ENCODE results near the gene CYREN. TPM values are rescaled to one million over a fixed set of nuclear protein-coding genes. Genes with fewer than 3 reads are reported as not detected.

Gene CYREN
- total RNA-seq, 1 donor from 2014 or later: 44.4 TPM

GRCh38 chr7:135206941-135207391 is 36.5 kb upstream of the CYREN start:
- TF ChIP-seq, protein P1, sequence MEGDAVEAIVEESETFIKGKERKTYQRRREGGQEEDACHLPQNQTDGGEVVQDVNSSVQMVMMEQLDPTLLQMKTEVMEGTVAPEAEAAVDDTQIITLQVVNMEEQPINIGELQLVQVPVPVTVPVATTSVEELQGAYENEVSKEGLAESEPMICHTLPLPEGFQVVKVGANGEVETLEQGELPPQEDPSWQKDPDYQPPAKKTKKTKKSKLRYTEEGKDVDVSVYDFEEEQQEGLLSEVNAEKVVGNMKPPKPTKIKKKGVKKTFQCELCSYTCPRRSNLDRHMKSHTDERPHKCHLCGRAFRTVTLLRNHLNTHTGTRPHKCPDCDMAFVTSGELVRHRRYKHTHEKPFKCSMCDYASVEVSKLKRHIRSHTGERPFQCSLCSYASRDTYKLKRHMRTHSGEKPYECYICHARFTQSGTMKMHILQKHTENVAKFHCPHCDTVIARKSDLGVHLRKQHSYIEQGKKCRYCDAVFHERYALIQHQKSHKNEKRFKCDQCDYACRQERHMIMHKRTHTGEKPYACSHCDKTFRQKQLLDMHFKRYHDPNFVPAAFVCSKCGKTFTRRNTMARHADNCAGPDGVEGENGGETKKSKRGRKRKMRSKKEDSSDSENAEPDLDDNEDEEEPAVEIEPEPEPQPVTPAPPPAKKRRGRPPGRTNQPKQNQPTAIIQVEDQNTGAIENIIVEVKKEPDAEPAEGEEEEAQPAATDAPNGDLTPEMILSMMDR (IDR thresholded peaks at IDR 0.05; ENCODE audit: unreplicated experiment): no peak
- Mint-ChIP-seq H3K4me3 (no peak overlapping the region), H3K36me3 (peaks cover 8% of the 10 kb centered on the region), H3K27me3 (ENCODE audit: low read depth) (no peaks in the 10 kb centered on the region), H3K27ac (no peak overlapping the region), H3K4me1 (peaks cover 10% of the 10 kb centered on the region), H3K9me3 (no peaks in the 10 kb centered on the region)
- no peak for DNase-seq (ENCODE audit: low spot score in 2 of 2, unreplicated experiment in 2 of 2)

DNA sequence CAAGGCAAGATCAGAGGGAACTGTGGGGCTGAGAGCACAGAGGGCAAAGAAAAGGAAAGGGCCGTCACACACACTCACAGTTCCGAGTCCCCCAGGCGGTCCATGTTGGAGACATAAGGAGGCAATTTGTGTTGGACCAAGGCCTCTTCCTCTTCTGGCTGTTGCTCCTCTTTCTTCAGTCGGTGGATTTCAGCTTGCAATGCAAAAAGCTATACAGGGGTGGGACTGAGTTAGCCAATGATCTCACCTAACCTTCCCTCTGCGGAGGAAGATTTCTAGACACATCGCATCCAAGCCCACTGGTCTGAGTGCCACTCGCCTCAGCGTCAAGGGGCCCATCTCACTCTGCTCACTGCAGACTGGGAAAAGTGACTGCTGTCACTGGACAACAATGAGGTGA is 35.3 kb upstream of the CYREN start:
- TF ChIP-seq, protein P1 (IDR thresholded peaks at IDR 0.05; ENCODE audit: unreplicated experiment): no peak
- no peaks in the 10 kb centered on the region for H3K27me3 Mint-ChIP-seq (ENCODE audit: low read depth)
- no peaks in the 10 kb centered on the region for H3K9me3 Mint-ChIP-seq
- peaks cover 10% of the 10 kb centered on the region for H3K36me3 Mint-ChIP-seq
- peaks cover 8% of the 10 kb centered on the region for H3K4me1 Mint-ChIP-seq
- no peak for DNase-seq (ENCODE audit: low spot score in 2 of 2, unreplicated experiment in 2 of 2)
- H3K4me3 Mint-ChIP-seq: no peak overlapping the region
- H3K27ac Mint-ChIP-seq: no peak overlapping the region

DNA sequence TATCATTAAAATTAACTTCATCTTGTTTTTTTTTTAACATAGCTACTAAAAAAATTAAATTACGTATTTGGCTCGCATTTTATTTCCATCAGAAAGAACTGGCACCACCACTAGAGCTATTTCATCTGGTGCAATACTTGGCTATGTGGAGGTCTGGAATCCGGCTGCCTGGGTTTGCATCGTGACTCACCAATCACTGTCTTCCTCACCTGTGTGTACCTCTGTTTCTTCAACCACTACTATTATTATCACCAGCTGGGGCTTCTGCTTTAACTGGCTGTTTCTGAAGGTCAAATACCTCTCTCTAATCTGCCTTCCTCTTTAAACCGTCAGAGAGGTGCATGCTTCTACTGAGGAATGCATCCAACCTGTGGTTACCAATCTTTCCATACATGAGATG is 34.4 kb upstream of the CYREN start:
- no peaks in the 10 kb centered on the region for H3K9me3 Mint-ChIP-seq
- TF ChIP-seq, protein P1 (IDR thresholded peaks at IDR 0.05; ENCODE audit: unreplicated experiment): no peak
- H3K36me3 Mint-ChIP-seq: peaks cover 10% of the 10 kb centered on the region
- peaks cover 8% of the 10 kb centered on the region for H3K4me1 Mint-ChIP-seq
- no peak overlapping the region for H3K4me3 Mint-ChIP-seq
- no peak for DNase-seq (ENCODE audit: low spot score in 2 of 2, unreplicated experiment in 2 of 2)
- H3K27ac Mint-ChIP-seq: no peak overlapping the region
- no peaks in the 10 kb centered on the region for H3K27me3 Mint-ChIP-seq (ENCODE audit: low read depth)

DNA sequence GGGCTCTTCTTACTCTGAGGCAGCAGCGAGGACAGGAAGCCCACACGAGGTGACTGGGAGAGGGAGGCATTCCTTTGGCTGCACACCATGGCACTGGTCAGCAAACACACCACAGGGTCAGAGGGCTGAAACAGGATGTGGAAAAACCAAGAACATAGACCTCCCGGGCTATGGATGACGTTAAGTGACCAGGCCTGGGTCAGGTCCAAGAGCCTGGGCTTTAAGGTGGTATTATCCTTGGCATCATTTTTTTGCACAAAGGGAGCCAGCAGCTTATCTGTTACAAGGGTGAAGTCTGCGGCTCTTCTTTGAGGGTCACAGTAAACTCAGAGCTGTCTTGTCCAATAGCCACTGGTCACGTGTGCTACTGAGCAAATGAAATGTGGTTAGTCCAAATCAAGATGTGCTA is 33.8 kb upstream of the CYREN start:
- TF ChIP-seq, protein P1 (IDR thresholded peaks at IDR 0.05; ENCODE audit: unreplicated experiment): no peak
- no peaks in the 10 kb centered on the region for H3K9me3 Mint-ChIP-seq
- no peak overlapping the region for H3K27ac Mint-ChIP-seq
- no peak for DNase-seq (ENCODE audit: low spot score in 2 of 2, unreplicated experiment in 2 of 2)
- H3K36me3 Mint-ChIP-seq: peaks cover 10% of the 10 kb centered on the region
- no peaks in the 10 kb centered on the region for H3K27me3 Mint-ChIP-seq (ENCODE audit: low read depth)
- peaks cover 8% of the 10 kb centered on the region for H3K4me1 Mint-ChIP-seq
- H3K4me3 Mint-ChIP-seq: no peak overlapping the region

DNA sequence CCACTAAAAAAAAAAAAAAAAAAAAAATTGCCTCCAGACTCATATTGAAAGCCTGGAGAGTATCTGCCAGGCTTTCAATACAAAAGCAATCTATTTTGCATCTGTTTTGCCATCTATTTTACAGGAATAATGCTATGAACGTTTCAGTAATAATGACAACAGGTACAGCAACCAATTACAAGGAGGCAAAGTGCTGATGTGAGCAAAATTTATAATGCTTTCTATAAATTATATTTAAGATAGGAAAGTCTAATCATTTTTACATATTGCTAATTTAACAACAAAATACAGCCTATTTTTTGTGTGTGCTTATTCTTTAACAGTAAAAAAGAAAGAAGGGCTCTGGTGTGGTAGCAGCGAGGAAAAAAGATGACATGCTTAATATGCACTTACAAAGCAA is 30.8 kb upstream of the CYREN start:
- H3K9me3 Mint-ChIP-seq: no peaks in the 10 kb centered on the region
- no peaks in the 10 kb centered on the region for H3K27me3 Mint-ChIP-seq (ENCODE audit: low read depth)
- H3K36me3 Mint-ChIP-seq: peaks cover 23% of the 10 kb centered on the region
- DNase-seq (ENCODE audit: low spot score in 2 of 2, unreplicated experiment in 2 of 2): no peak
- no peaks in the 10 kb centered on the region for H3K4me1 Mint-ChIP-seq
- TF ChIP-seq, protein P1 (IDR thresholded peaks at IDR 0.05; ENCODE audit: unreplicated experiment): no peak
- H3K27ac Mint-ChIP-seq: no peak overlapping the region
- no peak overlapping the region for H3K4me3 Mint-ChIP-seq

DNA sequence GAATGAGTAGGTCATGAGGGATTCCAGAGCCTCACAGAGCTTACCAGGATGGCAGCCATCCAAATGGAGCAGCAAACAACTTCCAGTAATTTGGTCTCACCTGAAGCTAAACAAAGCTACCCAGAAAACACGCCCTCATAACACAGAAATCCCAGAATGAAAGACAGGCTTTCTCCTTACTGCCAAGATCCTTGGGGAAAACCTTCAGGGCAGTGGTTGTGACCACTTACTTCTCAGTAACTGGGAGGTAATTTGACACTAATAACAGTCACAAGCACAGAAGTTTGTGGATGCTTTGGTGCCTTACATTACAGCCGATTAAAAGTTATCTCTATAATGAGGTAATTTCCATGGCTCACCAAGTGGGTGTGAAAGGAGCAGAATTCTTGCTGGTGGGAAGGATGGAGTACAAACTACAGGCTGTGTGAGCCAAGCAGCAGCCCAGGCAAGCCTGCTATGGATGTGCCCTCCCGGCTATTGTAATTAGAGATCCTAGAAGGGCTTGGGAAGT is 30.4 kb upstream of the CYREN start:
- peaks cover 23% of the 10 kb centered on the region for H3K36me3 Mint-ChIP-seq
- no peaks in the 10 kb centered on the region for H3K27me3 Mint-ChIP-seq (ENCODE audit: low read depth)
- TF ChIP-seq, protein P1 (IDR thresholded peaks at IDR 0.05; ENCODE audit: unreplicated experiment): no peak
- H3K4me1 Mint-ChIP-seq: no peaks in the 10 kb centered on the region
- no peaks in the 10 kb centered on the region for H3K9me3 Mint-ChIP-seq
- DNase-seq (ENCODE audit: low spot score in 2 of 2, unreplicated experiment in 2 of 2): no peak
- no peak overlapping the region for H3K4me3 Mint-ChIP-seq
- no peak overlapping the region for H3K27ac Mint-ChIP-seq

Measured in mesothelial cell of epicardium (in vitro differentiated cells).